NT2/D1 (cell line): Measurements from ENCODE around the gene THSD7A.

ENCODE experiments used
- SUZ12 ChIP-seq: IDR thresholded peaks from 2 replicates; pipeline ENCODE4 v1.6.1; 2011; ENCODE audit not compliant: insufficient read length, insufficient read depth; ENCODE audit errors: extremely low read depth
- YY1 ChIP-seq: IDR thresholded peaks from 2 replicates; pipeline ENCODE4 v1.6.1; 2011; ENCODE audit not compliant: insufficient read length, insufficient read depth
- ZNF274 ChIP-seq: IDR thresholded peaks from 2 replicates; pipeline ENCODE4 v1.6.1; 2011; ENCODE audit warnings: mild to moderate bottlenecking, low read depth, low read length

DNA sequence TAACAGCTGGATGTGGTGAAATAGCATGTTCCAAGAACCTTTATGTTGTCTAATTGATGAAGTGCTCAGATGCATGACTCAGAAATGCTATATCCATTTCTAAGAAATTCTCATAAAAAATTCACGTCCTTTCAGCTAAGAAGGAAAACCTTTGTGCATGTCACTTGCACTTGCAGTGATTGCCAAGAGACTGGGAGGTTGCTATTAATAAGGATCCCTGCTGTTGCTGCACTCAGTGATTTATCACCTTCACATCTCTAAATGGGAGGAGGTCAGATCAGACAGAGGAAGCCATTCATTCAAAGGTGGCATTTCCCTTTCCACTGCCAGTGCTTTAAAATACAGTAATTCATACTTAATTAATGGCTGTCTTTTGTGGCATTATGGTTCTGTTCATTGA lies 89.5 kb downstream of the THSD7A start:
- TF ChIP-seq YY1 (no peak), ZNF274 (no peak), SUZ12 (no peak)
